ENCODE measurements around the gene C19orf85.
"Not testable (repeated sequence)": the region's sequence is repeated elsewhere in the genome, so short reads cannot be mapped to it uniquely, and the experiment has no call there.

Gene C19orf85

GRCh38 chr19:55440411-55441105 lies 24.0 kb downstream of the C19orf85 start:
- no peak for DNase-seq (ENCODE audit: low read depth)

GRCh38 chr19:55439052-55439451 lies 25.5 kb downstream of the C19orf85 start:
- no peak for DNase-seq (ENCODE audit: low read depth)

GRCh38 chr19:55437410-55437809 lies 27.1 kb downstream of the C19orf85 start:
- DNase-seq (ENCODE audit: low read depth): no peak

- no peak for DNase-seq (ENCODE audit: low read depth)
These were observed 27.7 kb downstream of the C19orf85 start for GRCh38 chr19:55436847-55437246.

- DNase-seq (ENCODE audit: low read depth): no peak
These were observed 29.5 kb downstream of the C19orf85 start for GRCh38 chr19:55435020-55435419.

GRCh38 chr19:55434356-55434919 lies 30.1 kb downstream of the C19orf85 start:
- no peak for DNase-seq (ENCODE audit: low read depth)

- no peak for DNase-seq (ENCODE audit: low read depth)
These were observed 31.3 kb downstream of the C19orf85 start for GRCh38 chr19:55433292-55433691.

GRCh38 chr19:55432241-55432959 lies 32.2 kb downstream of the C19orf85 start:
- DNase-seq (ENCODE audit: low read depth): no peak

- DNase-seq (ENCODE audit: low read depth): no peak
These were observed 33.4 kb downstream of the C19orf85 start for GRCh38 chr19:55431183-55431582.

- no peak for DNase-seq (ENCODE audit: low read depth)
These were observed 38.5 kb downstream of the C19orf85 start for GRCh38 chr19:55426042-55426441.

- no peak for DNase-seq (ENCODE audit: low read depth)
These were observed 40.0 kb downstream of the C19orf85 start for GRCh38 chr19:55424518-55424917.

- DNase-seq (ENCODE audit: low read depth): no peak
These were observed 41.1 kb downstream of the C19orf85 start for GRCh38 chr19:55423225-55424005.

GRCh38 chr19:55421281-55421680 lies 43.3 kb downstream of the C19orf85 start:
- not testable (repeated sequence) for DNase-seq (ENCODE audit: low read depth)

- DNase-seq (ENCODE audit: low read depth): no peak
These were observed 44.8 kb downstream of the C19orf85 start for GRCh38 chr19:55419624-55420236.

GRCh38 chr19:55419103-55419502 lies 45.4 kb downstream of the C19orf85 start:
- no peak for DNase-seq (ENCODE audit: low read depth)

- peak; percentile 25 for DNase-seq (ENCODE audit: low read depth)
These were observed 46.4 kb downstream of the C19orf85 start for GRCh38 chr19:55418185-55418584.
